ENCODE measurements around the gene MED4. TPM values are rescaled to one million over a fixed set of nuclear protein-coding genes. Genes with fewer than 3 reads are reported as not detected.

MED4 gene
- total RNA-seq, 1 experiment from 2014 or later: 28.5 TPM

GRCh38 chr13:48070942-48071341, 24.0 kb downstream of the MED4 start:
- no peak for TF ChIP-seq CTCF (IDR thresholded peaks at IDR 0.05; ENCODE audit: unreplicated experiment)
- H3K27me3 Mint-ChIP-seq (ENCODE audit: unreplicated experiment): no peaks in the 10 kb centered on the region
- H3K4me1 Mint-ChIP-seq (ENCODE audit: low read depth, unreplicated experiment): no peaks in the 10 kb centered on the region
- peaks cover 14% of the 10 kb centered on the region for H3K36me3 Mint-ChIP-seq (ENCODE audit: insufficient read depth, unreplicated experiment)
- no peak overlapping the region for H3K27ac Mint-ChIP-seq (ENCODE audit: unreplicated experiment)
- H3K4me3 Mint-ChIP-seq (ENCODE audit: low read depth, unreplicated experiment): no peak overlapping the region
- DNase-seq: no peak
- CTCF ChIA-PET: no interaction called here
- intact Hi-C loops (cut with micrococcal nuclease; ENCODE audit: unreplicated experiment): no loop called here
- no TSS peak for BruUV-seq (replicated peaks)
- no peaks in the 10 kb centered on the region for H3K9me3 Mint-ChIP-seq (ENCODE audit: low read depth, unreplicated experiment)

- no peak for DNase-seq
- Mint-ChIP-seq H3K36me3 (ENCODE audit: insufficient read depth, unreplicated experiment) (peaks cover 14% of the 10 kb centered on the region), H3K9me3 (ENCODE audit: low read depth, unreplicated experiment) (no peaks in the 10 kb centered on the region), H3K4me1 (ENCODE audit: low read depth, unreplicated experiment) (no peaks in the 10 kb centered on the region), H3K27ac (ENCODE audit: unreplicated experiment) (no peak overlapping the region), H3K4me3 (ENCODE audit: low read depth, unreplicated experiment) (no peak overlapping the region), H3K27me3 (ENCODE audit: unreplicated experiment) (no peaks in the 10 kb centered on the region)
- no TSS peak for BruUV-seq (replicated peaks)
- intact Hi-C loops (cut with micrococcal nuclease; ENCODE audit: unreplicated experiment): no loop called here
- TF ChIP-seq CTCF (IDR thresholded peaks at IDR 0.05; ENCODE audit: unreplicated experiment): no peak
- CTCF ChIA-PET: no interaction called here
Observed at GRCh38 chr13:48069573-48069972, 25.3 kb downstream of the MED4 start.

- CTCF ChIA-PET: no interaction called here
- no peak overlapping the region for H3K4me3 Mint-ChIP-seq (ENCODE audit: low read depth, unreplicated experiment)
- intact Hi-C loops (cut with micrococcal nuclease; ENCODE audit: unreplicated experiment): no loop called here
- H3K27me3 Mint-ChIP-seq (ENCODE audit: unreplicated experiment): no peaks in the 10 kb centered on the region
- no peak for DNase-seq
- no TSS peak for BruUV-seq (replicated peaks)
- H3K27ac Mint-ChIP-seq (ENCODE audit: unreplicated experiment): no peak overlapping the region
- H3K36me3 Mint-ChIP-seq (ENCODE audit: insufficient read depth, unreplicated experiment): peaks cover 14% of the 10 kb centered on the region
- TF ChIP-seq CTCF (IDR thresholded peaks at IDR 0.05; ENCODE audit: unreplicated experiment): no peak
- no peaks in the 10 kb centered on the region for H3K9me3 Mint-ChIP-seq (ENCODE audit: low read depth, unreplicated experiment)
- H3K4me1 Mint-ChIP-seq (ENCODE audit: low read depth, unreplicated experiment): no peaks in the 10 kb centered on the region
Observed at GRCh38 chr13:48068952-48069351, 26.0 kb downstream of the MED4 start.

- Mint-ChIP-seq H3K27ac (ENCODE audit: unreplicated experiment) (no peak overlapping the region), H3K36me3 (ENCODE audit: insufficient read depth, unreplicated experiment) (peaks cover 14% of the 10 kb centered on the region), H3K4me3 (ENCODE audit: low read depth, unreplicated experiment) (no peak overlapping the region), H3K4me1 (ENCODE audit: low read depth, unreplicated experiment) (no peaks in the 10 kb centered on the region), H3K27me3 (ENCODE audit: unreplicated experiment) (no peaks in the 10 kb centered on the region), H3K9me3 (ENCODE audit: low read depth, unreplicated experiment) (no peaks in the 10 kb centered on the region)
- no peak for DNase-seq
- no TSS peak for BruUV-seq (replicated peaks)
- intact Hi-C loops (cut with micrococcal nuclease; ENCODE audit: unreplicated experiment): no loop called here
- CTCF ChIA-PET: no interaction called here
- TF ChIP-seq CTCF (IDR thresholded peaks at IDR 0.05; ENCODE audit: unreplicated experiment): no peak
Observed at GRCh38 chr13:48068036-48068435, 26.9 kb downstream of the MED4 start.
